ENCODE results near the gene DPH3. TPM values are rescaled to one million over a fixed set of nuclear protein-coding genes. Genes with fewer than 3 reads are reported as not detected.

Gene DPH3
- total RNA-seq, 6 experiments from 2014 or later, result 35.5 to 49.8 (median 44.3) TPM

GRCh38 chr3:16222547-16222946, 42.2 kb downstream of the DPH3 start:
- H3K27ac Mint-ChIP-seq, result no peak overlapping the region
- no peaks in the 10 kb centered on the region; the same call in 1 of the 2 replicates for H3K27me3 Mint-ChIP-seq (ENCODE audit: insufficient read depth)
- H3K36me3 Mint-ChIP-seq (ENCODE audit: low read depth), result 0 out of 2 replicates have a peak, but pooled peaks cover 5% of the 10 kb centered on the region
- H3K4me1 Mint-ChIP-seq (ENCODE audit: low read depth), result no peaks in the 10 kb centered on the region; the same call in 1 of the 2 replicates
- H3K9me3 Mint-ChIP-seq, result peaks cover 7% of the 10 kb centered on the region; the same call in 1 of the 2 replicates
- no peak for TF ChIP-seq CTCF (IDR thresholded peaks at IDR 0.05)
- DNase-seq, result no peak
- no peak overlapping the region for H3K4me3 Mint-ChIP-seq

- DNase-seq, result no peak
- no peak overlapping the region for H3K4me3 Mint-ChIP-seq
- H3K27me3 Mint-ChIP-seq (ENCODE audit: insufficient read depth), result no peaks in the 10 kb centered on the region; the same call in 1 of the 2 replicates
- peaks cover 7% of the 10 kb centered on the region; the same call in 1 of the 2 replicates for H3K9me3 Mint-ChIP-seq
- H3K36me3 Mint-ChIP-seq (ENCODE audit: low read depth), result 0 out of 2 replicates have a peak, but pooled peaks cover 5% of the 10 kb centered on the region
- TF ChIP-seq CTCF (IDR thresholded peaks at IDR 0.05), result no peak
- H3K4me1 Mint-ChIP-seq (ENCODE audit: low read depth), result no peaks in the 10 kb centered on the region; the same call in 1 of the 2 replicates
- no peak overlapping the region for H3K27ac Mint-ChIP-seq
These were observed 42.8 kb downstream of the DPH3 start for GRCh38 chr3:16221990-16222389.

- H3K27me3 Mint-ChIP-seq (ENCODE audit: insufficient read depth), result no peaks in the 10 kb centered on the region; the same call in 1 of the 2 replicates
- H3K4me1 Mint-ChIP-seq (ENCODE audit: low read depth), result no peaks in the 10 kb centered on the region; the same call in 1 of the 2 replicates
- peaks cover 7% of the 10 kb centered on the region; the same call in 1 of the 2 replicates for H3K9me3 Mint-ChIP-seq
- H3K27ac Mint-ChIP-seq, result no peak overlapping the region
- TF ChIP-seq CTCF (IDR thresholded peaks at IDR 0.05), result no peak
- DNase-seq, result no peak
- H3K36me3 Mint-ChIP-seq (ENCODE audit: low read depth), result 0 out of 2 replicates have a peak, but pooled peaks cover 5% of the 10 kb centered on the region
- H3K4me3 Mint-ChIP-seq, result no peak overlapping the region
These were observed 45.0 kb downstream of the DPH3 start for GRCh38 chr3:16219777-16220176.

GRCh38 chr3:16216373-16216935, 48.3 kb downstream of the DPH3 start:
- no peak for TF ChIP-seq CTCF (IDR thresholded peaks at IDR 0.05)
- Mint-ChIP-seq H3K9me3 (peaks cover 1% of the 10 kb centered on the region; the same call in 1 of the 2 replicates), H3K27ac (no peak overlapping the region)

GRCh38 chr3:16214366-16214765, 50.4 kb downstream of the DPH3 start:
- Mint-ChIP-seq H3K27me3 (ENCODE audit: insufficient read depth) (no peaks in the 10 kb centered on the region; the same call in none of the 2 replicates), H3K27ac (no peak overlapping the region), H3K4me3 (no peak overlapping the region), H3K4me1 (ENCODE audit: low read depth) (peaks cover 11% of the 10 kb centered on the region), H3K36me3 (ENCODE audit: low read depth) (no peaks in the 10 kb centered on the region), H3K9me3 (no peaks in the 10 kb centered on the region)
- no peak for DNase-seq
- no peak for TF ChIP-seq CTCF (IDR thresholded peaks at IDR 0.05)

More at GRCh38 chr3:16216373-16216935, 48.3 kb downstream of the DPH3 start:
- no peaks in the 10 kb centered on the region; the same call in none of the 2 replicates for H3K27me3 Mint-ChIP-seq (ENCODE audit: insufficient read depth)
- H3K4me3 Mint-ChIP-seq, result no peak overlapping the region
- peaks cover 4% of the 10 kb centered on the region for H3K4me1 Mint-ChIP-seq (ENCODE audit: low read depth)
- no peak for DNase-seq
- H3K36me3 Mint-ChIP-seq (ENCODE audit: low read depth), result no peaks in the 10 kb centered on the region
